Effector memory CD4-positive, alpha-beta T cell (primary cell): ENCODE results near the gene CCDC85C.

Source experiments
- DNase-seq, 3 donors: peaks; one replicate each; pipeline ENCODE4 v3.0.0-alpha.2; 2020
- H3K27ac ChIP-seq: 2 replicates; pipeline ENCODE4 v1.7.0; 2013; ENCODE audit warnings: mild to moderate bottlenecking, low read length, moderate library complexity; ENCODE audit not compliant: insufficient read depth, poor library complexity, severe bottlenecking
- H3K27me3 ChIP-seq: replicated peaks from 2 replicates; pipeline ENCODE4 v1.7.0; 2013; ENCODE audit warnings: mild to moderate bottlenecking, low read length; ENCODE audit not compliant: insufficient read depth, control insufficient read depth, poor library complexity, severe bottlenecking
- H3K36me3 ChIP-seq: 2 replicates; pipeline ENCODE4 v1.7.0; 2013; ENCODE audit warnings: mild to moderate bottlenecking, low read length, moderate library complexity; ENCODE audit not compliant: control insufficient read depth, insufficient read depth
- H3K4me1 ChIP-seq: 2 replicates; pipeline ENCODE4 v1.7.0; 2013; ENCODE audit warnings: low read length, mild to moderate bottlenecking; ENCODE audit not compliant: control insufficient read depth, insufficient read depth, poor library complexity, severe bottlenecking
- H3K4me3 ChIP-seq: 2 replicates; pipeline ENCODE4 v1.7.0; 2013; ENCODE audit warnings: low read length, low read depth, mild to moderate bottlenecking; ENCODE audit not compliant: insufficient read depth, poor library complexity, severe bottlenecking
- H3K9me3 ChIP-seq: 2 replicates; pipeline ENCODE4 v1.7.0; 2013; ENCODE audit warnings: mild to moderate bottlenecking, low read length, moderate library complexity; ENCODE audit not compliant: control insufficient read depth
- total RNA-seq, 3 donors: gene quantifications; one replicate each; lab custom pipeline; 2026; lab: John Stamatoyannopoulos, UW

The CCDC85C gene
- 13.0 to 19.7 (median 14.0) reads per million in 3 donors for total RNA-seq

DNA sequence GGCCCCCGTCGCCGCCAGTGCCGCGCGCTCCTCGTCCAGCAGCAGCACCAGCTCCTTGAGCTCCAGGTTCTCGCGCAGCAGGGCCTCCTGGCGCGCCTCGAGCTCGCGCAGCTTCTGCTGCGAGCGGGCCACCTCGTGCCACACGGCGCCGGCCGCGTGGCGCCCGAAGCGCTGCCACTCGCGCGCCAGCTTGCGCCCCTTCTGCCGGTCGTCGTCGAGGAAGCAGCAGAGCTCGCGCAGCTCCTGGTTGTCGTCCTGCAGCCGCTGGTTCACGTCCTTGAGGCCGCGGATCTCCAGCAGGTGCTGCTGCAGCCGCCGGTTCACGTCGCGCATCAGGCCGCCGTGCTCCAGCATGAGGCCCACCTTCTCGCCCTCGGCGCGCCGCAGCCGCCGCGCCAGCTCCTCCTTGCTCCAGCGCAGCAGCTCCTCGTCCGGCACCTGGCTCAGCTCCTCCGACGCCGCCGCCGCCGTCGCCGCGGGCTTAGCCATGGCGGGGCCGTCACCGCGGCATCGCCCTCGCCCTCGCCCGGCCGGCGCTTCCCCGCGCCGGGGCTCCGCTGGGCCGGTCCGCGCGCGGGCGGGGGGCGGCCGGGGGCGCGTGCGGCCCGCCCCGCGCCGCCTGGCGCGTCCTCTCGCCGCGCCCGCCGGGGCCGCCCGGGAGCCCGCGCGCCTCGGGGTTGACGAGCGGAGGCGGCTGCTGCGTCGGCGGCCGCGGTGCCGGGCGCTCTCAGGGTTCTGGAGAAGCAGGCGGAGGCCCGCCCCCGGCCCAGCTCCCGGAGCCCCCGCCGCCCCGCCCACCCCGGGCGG, at the start of gene CCDC85C:
TSS of gene CCDC85C (minus strand) at position 737 of the 807 bp plus-strand sequence. CDS start at position 489, 248 bp downstream.
- Histone ChIP-seq H3K4me3 (peak within 1 kb of the TSS; percentile 98), H3K27me3 (no peaks in the 10 kb centered on the region), H3K4me1 (peaks cover 15% of the 10 kb centered on the region), H3K9me3 (no peaks in the 10 kb centered on the region), H3K36me3 (no peaks in the 10 kb centered on the region), H3K27ac (peak within 1 kb of the TSS; percentile 84)
- DNase-seq, result peak; percentile 23 to 34 (median 23)

DNA sequence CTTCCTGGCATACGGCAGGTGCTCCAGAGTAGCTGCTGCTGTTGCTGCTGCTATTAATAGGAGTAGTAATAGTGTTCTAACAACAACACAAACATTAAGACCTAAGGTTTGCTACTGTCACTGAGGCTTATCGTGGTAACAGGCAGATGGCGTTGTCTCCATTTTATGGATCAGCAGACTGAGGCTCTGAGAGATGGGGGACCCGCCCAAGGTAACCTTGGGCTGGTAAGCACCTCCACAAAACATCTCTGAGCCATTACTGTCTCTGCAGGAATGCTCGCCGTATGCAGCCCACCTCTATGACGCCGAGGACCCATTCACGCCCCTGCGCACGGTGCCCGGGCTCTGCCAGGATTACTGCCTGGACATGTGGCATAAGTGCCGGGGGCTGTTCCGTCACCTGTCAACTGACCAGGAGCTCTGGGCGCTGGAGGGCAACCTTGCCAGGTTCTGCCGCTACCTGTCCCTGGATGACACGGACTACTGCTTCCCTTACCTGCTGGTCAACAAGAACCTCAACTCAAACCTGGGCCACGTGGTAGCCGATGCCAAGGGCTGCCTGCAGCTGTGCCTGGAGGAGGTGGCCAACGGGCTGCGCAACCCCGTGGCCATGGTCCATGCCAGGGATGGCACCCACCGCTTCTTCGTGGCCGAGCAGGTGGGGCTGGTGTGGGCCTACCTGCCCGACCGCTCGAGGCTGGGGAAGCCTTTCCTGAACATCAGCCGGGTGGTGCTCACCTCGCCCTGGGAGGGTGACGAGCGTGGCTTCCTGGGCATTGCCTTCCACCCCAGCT, 48.1 kb upstream of the CCDC85C start:
- no peak overlapping the region for H3K4me3 ChIP-seq
- H3K27ac ChIP-seq, result no peak overlapping the region
- no peak for DNase-seq
- H3K27me3 ChIP-seq, result peaks cover 3% of the 10 kb centered on the region
- no peaks in the 10 kb centered on the region for H3K9me3 ChIP-seq
- H3K4me1 ChIP-seq, result no peaks in the 10 kb centered on the region
- no peaks in the 10 kb centered on the region for H3K36me3 ChIP-seq

- peaks cover 5% of the 10 kb centered on the region for H3K4me1 ChIP-seq
- H3K27me3 ChIP-seq, result peaks cover 12% of the 10 kb centered on the region
- H3K36me3 ChIP-seq, result no peaks in the 10 kb centered on the region
- no peak overlapping the region for H3K4me3 ChIP-seq
- H3K27ac ChIP-seq, result no peak overlapping the region
- H3K9me3 ChIP-seq, result no peaks in the 10 kb centered on the region
- no peak for DNase-seq
These were observed 46.2 kb upstream of the CCDC85C start for GRCh38 chr14:99650189-99650588.

DNA sequence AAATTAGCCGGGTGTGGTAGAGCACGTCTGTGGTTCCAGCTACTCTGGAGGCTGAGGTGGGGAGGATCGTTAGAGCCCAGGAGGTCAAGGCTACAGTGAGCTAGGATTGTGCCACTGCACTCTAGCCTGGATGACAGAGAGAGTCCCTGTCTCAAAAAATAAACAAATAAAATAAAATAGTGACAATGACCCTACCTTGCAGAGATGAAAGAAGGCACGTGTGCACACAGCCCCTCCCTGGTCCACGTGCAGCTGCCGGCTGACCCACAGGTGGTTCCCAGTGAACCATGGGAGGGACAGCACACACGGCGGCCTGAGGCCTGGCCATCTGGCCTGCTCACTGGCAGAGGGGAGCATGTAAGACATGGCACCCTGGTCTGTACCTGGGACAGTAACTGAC, 45.6 kb upstream of the CCDC85C start:
- Histone ChIP-seq H3K4me3 (no peak overlapping the region), H3K4me1 (peaks cover 7% of the 10 kb centered on the region), H3K36me3 (no peaks in the 10 kb centered on the region), H3K27ac (no peak overlapping the region), H3K9me3 (no peaks in the 10 kb centered on the region), H3K27me3 (peaks cover 10% of the 10 kb centered on the region)
- no peak for DNase-seq

DNA sequence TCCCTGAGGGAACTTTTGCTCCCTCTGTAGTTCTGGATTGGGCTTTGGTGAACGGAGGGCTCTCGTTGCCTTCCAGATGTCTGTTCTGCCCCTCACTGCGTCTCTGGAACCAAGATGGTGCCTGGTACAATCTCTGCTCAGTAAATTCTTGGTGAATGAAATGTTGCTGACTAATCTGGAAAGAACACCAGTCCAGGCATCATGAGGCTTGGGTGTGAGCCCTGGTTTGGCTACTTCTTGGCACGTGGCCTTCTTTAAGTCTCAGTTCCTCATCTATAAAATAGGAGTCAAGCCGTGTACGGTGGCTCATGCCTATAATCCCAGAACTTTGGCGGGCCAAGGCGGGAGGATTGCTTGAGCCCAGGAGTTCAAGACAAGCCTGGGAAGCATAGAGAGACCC, 45.2 kb upstream of the CCDC85C start:
- Histone ChIP-seq H3K27ac (no peak overlapping the region), H3K36me3 (no peaks in the 10 kb centered on the region), H3K4me3 (no peak overlapping the region), H3K4me1 (peaks cover 7% of the 10 kb centered on the region), H3K9me3 (no peaks in the 10 kb centered on the region), H3K27me3 (peaks cover 10% of the 10 kb centered on the region)
- no peak for DNase-seq

DNA sequence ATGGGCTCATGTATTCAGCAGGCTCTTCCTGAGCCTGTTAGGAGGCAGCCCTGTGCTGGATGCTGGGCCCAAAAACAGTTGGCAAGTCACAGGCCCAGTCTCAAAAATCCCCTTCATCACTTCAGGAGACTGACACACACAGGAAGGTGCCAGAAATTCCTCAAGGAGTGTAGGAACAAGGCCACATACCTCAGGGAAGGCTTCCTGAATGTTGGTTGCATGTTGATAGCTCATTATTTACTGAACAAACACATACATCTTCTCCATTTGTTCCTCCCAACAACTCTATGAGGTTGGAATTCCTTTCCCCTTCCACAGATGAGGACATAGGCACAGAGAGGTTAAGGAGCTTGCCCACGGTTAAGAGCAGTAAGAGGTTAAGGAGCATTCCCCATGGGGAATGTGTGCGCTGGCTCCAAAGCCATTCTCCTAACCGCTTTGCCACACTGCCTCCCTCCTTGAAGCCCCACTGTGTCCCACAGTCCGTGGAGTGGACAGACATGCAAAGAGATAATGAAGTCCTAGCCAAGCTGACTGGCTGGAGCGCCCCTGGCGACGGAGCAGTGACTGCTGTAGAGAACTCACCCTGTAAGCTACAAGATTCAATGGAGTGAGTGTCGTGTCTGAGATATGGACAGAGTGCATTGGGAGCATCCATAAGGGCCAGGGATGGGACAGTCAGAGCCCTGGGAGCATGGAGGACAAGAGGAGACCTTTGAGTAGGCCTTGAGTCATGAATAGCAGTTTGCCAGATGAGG, 44.2 kb upstream of the CCDC85C start:
- Histone ChIP-seq H3K36me3 (no peaks in the 10 kb centered on the region), H3K9me3 (no peaks in the 10 kb centered on the region), H3K27me3 (peaks cover 10% of the 10 kb centered on the region), H3K27ac (no peak overlapping the region), H3K4me3 (no peak overlapping the region), H3K4me1 (peaks cover 7% of the 10 kb centered on the region)
- DNase-seq, result no peak

DNA sequence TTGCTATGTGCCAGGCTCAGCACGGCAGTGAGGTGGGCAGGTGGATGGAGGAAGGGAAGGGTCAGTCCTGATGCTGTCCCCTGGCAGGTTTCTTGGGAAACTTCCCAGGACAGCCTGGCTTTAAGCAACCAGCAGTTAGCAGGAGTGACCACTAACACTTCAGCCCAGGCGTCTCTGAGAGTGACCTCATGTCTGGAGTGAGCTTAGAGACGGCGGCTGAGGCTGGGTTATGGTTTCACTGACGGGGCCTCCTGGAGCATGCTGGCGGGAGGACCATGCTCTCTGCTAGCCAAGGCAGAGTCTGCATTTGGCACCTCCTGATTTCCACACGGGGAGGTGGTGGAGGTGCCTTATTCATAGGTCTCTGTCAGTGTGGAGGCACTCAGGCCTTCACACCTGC, 43.4 kb upstream of the CCDC85C start:
- H3K4me3 ChIP-seq, result no peak overlapping the region
- no peaks in the 10 kb centered on the region for H3K9me3 ChIP-seq
- H3K27ac ChIP-seq, result no peak overlapping the region
- no peak for DNase-seq
- H3K4me1 ChIP-seq, result peaks cover 7% of the 10 kb centered on the region
- H3K36me3 ChIP-seq, result no peaks in the 10 kb centered on the region
- H3K27me3 ChIP-seq, result peaks cover 10% of the 10 kb centered on the region

DNA sequence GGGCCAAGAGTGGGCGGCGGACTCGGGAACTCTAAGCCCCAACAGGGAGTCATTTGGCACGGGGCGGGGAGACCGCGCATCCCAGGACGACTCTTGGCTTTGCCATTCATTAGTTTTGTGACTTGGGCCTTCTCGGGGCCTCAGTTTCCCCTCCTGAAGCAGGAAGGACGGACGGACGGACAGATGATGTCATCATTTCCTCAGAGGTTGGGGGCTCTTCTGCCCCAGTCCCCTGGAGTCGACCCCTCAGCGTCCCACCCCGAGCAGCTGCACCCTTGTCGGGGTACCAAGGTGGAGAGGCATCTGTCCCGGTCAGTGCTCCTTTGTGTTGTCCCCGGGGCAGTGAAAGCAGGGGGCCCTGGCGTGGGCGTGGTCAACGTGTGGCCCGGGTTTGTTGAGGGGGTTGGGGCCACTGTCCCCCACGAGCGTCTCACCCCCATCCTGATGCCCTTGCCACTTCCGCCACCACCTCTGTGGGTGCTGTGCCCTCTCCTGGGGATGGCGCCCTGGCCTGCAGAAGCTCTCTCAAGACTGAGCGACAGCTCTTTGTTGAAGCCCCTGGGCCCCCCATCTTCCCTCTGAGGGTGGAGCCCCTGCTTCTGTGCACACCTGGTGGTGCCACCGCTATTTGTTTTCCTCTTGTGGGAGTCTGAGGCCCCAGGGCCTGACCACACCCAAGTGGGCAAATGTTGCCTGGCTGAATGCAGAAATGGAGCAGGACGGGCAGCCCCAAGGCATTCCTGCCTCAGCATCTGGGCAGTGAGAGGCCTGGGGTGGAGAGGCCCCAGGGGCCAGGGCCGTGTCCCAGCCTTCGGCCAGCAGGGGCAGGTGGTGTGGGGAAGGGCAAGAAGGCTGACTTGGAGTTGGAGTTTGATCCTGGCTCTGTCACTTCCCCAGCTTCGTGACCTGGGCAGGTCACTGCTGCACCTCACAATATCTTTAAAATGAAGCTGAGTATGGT, 41.8 kb upstream of the CCDC85C start:
- Histone ChIP-seq H3K27ac (no peak overlapping the region), H3K4me3 (no peak overlapping the region), H3K36me3 (no peaks in the 10 kb centered on the region), H3K4me1 (peaks cover 7% of the 10 kb centered on the region), H3K9me3 (no peaks in the 10 kb centered on the region), H3K27me3 (peaks cover 10% of the 10 kb centered on the region)
- no peak for DNase-seq
